Peyer's patch (tissue), 4 donors: ENCODE data around the gene ADAMTS12.

Experiments
- CTCF ChIP-seq, 6 experiments: fragments of 450-650 bp in 4 of 6; fragments of 200-600 bp in 2 of 6; sonication (generic) in 1 of 6; IDR thresholded peaks; one replicate each; pipeline ENCODE4 v1.5.1; 2017 to 2019; ENCODE audit warnings: antibody characterized with exemption in 6 of 6, mild to moderate bottlenecking in 3 of 6, moderate library complexity in 1 of 6
- POLR2A ChIP-seq, 2 donors: fragments of 450-650 bp; IDR thresholded peaks; one replicate each; pipeline ENCODE4 v1.5.1; 2017; ENCODE audit warnings: antibody characterized with exemption in 2 of 2, mild to moderate bottlenecking in 2 of 2, moderate library complexity in 2 of 2

- no peak for TF ChIP-seq CTCF (IDR thresholded peaks at IDR 0.05)
- TF ChIP-seq POLR2A (IDR thresholded peaks at IDR 0.05), result no peak
Observed at GRCh38 chr5:33523208-33523771, 368.5 kb downstream of the ADAMTS12 start.
